ENCODE measurements around the gene ACTR2.
"Not testable (repeated sequence)": the region's sequence is repeated elsewhere in the genome, so short reads cannot be mapped to it uniquely, and the experiment has no call there.

The ACTR2 gene

GRCh38 chr2:65228263-65228750 is 676 bp downstream of the ACTR2 start:
- no peak for DNase-seq

- no peak for DNase-seq
These were observed 3.5 kb downstream of the ACTR2 start for GRCh38 chr2:65231121-65231520.

GRCh38 chr2:65231892-65232477 is 4.4 kb downstream of the ACTR2 start:
- DNase-seq = no peak

GRCh38 chr2:65232636-65233035 is 5.0 kb downstream of the ACTR2 start:
- DNase-seq = no peak

- no peak for DNase-seq
These were observed 13.0 kb downstream of the ACTR2 start for GRCh38 chr2:65240657-65241056.

- DNase-seq = not testable (repeated sequence)
These were observed 16.8 kb downstream of the ACTR2 start for GRCh38 chr2:65244452-65244851.

GRCh38 chr2:65252640-65253039 is 25.0 kb downstream of the ACTR2 start:
- no peak for DNase-seq

- DNase-seq = no peak
These were observed 27.7 kb downstream of the ACTR2 start for GRCh38 chr2:65255356-65255755.

GRCh38 chr2:65256054-65256453 is 28.4 kb downstream of the ACTR2 start:
- no peak for DNase-seq

GRCh38 chr2:65257866-65258265 is 30.2 kb downstream of the ACTR2 start:
- not testable (repeated sequence) for DNase-seq

- DNase-seq = no peak
These were observed 34.0 kb downstream of the ACTR2 start for GRCh38 chr2:65261676-65262075.

- DNase-seq = no peak
These were observed 35.6 kb downstream of the ACTR2 start for GRCh38 chr2:65263262-65263661.

GRCh38 chr2:65263986-65264385 is 36.4 kb downstream of the ACTR2 start:
- no peak for DNase-seq

GRCh38 chr2:65264821-65265670 is 37.4 kb downstream of the ACTR2 start:
- peak in 12 of 56 donors; percentile 2 to 70 (median 16) for DNase-seq

GRCh38 chr2:65265671-65266045 is 38.0 kb downstream of the ACTR2 start:
- DNase-seq = no peak

GRCh38 chr2:65267008-65267407 is 39.4 kb downstream of the ACTR2 start:
- no peak for DNase-seq

GRCh38 chr2:65268957-65269356 is 41.3 kb downstream of the ACTR2 start:
- no peak for DNase-seq

- no peak for DNase-seq
These were observed 45.7 kb downstream of the ACTR2 start for GRCh38 chr2:65273344-65273743.

GRCh38 chr2:65275141-65275915 is 47.7 kb downstream of the ACTR2 start:
- no peak for DNase-seq

- no peak for DNase-seq
These were observed 49.0 kb downstream of the ACTR2 start for GRCh38 chr2:65276609-65277008.

GRCh38 chr2:65277118-65277517 is 49.5 kb downstream of the ACTR2 start:
- no peak for DNase-seq
